Upper lobe of right lung (tissue), 1 donor: ENCODE results near the gene WIPF1. TPM values are rescaled to one million over a fixed set of nuclear protein-coding genes. Genes with fewer than 3 reads are reported as not detected.

Source experiments
- ATAC-seq: fragments of 200-7000 bp; cut with Tn5 transposase; one replicate; pipeline ENCODE4 v1.9.1; 2020; ENCODE audit warnings: mild to moderate bottlenecking, moderate library complexity
- DNase-seq: peaks from one replicate; pipeline ENCODE4 v3.0.0-alpha.2; 2020
- H3K27ac ChIP-seq: fragments of 200-600 bp; one replicate; pipeline ENCODE4 v1.8.0; 2022
- H3K27me3 ChIP-seq: fragments of 200-600 bp; one replicate; pipeline ENCODE4 v1.8.0; 2022; ENCODE audit warnings: mild to moderate bottlenecking
- H3K36me3 ChIP-seq: fragments of 200-600 bp; one replicate; pipeline ENCODE4 v1.8.0; 2022
- H3K4me1 ChIP-seq: fragments of 200-600 bp; one replicate; pipeline ENCODE4 v1.8.0; 2022
- H3K4me3 ChIP-seq: fragments of 200-600 bp; one replicate; pipeline ENCODE4 v1.8.0; 2022; ENCODE audit warnings: mild to moderate bottlenecking
- H3K9me3 ChIP-seq: fragments of 200-600 bp; one replicate; pipeline ENCODE4 v1.8.0; 2022
- CTCF ChIP-seq: fragments of 200-600 bp; IDR thresholded peaks from one replicate; pipeline ENCODE4 v1.8.0; 2022; ENCODE audit warnings: antibody characterized with exemption
- intact Hi-C: fragments of 100-400 bp; cut with DNase I; formaldehyde crosslinking; loops from one replicate; pipeline ENCODE4 v1.11.0; 2022
- total RNA-seq: library from RNA; stranded (reverse); fragmentation: NEBNext Ultra II Directional; extraction: Animal tissue kit (Norgen Biotek cat#: 25700); gene quantifications from one replicate; pipeline ENCODE4 v1.2.1, GENCODE V29; 2021
- donor health status: DM: no; HTN: yes; CAD: no; lungs with severe emphysema.

WIPF1 gene
- total RNA-seq, 1 donor from 2014 or later = 71.5 TPM

- Histone ChIP-seq H3K4me3 (no peak overlapping the region), H3K36me3 (peaks cover 12% of the 10 kb centered on the region), H3K4me1 (peaks cover 7% of the 10 kb centered on the region), H3K9me3 (no peaks in the 10 kb centered on the region), H3K27ac (no peak overlapping the region), H3K27me3 (no peaks in the 10 kb centered on the region)
- intact Hi-C loops = no loop called here
- no peak for DNase-seq
- no peak for ATAC-seq
- TF ChIP-seq CTCF = no peak
These were observed 29.6 kb upstream of the WIPF1 start for GRCh38 chr2:174627216-174627615.

- no peaks in the 10 kb centered on the region for H3K9me3 ChIP-seq
- ATAC-seq (no peak), DNase-seq (no peak)
- no peaks in the 10 kb centered on the region for H3K27me3 ChIP-seq
- intact Hi-C loops = no loop called here
- peaks cover 12% of the 10 kb centered on the region for H3K36me3 ChIP-seq
- no peak overlapping the region for H3K4me3 ChIP-seq
- no peaks in the 10 kb centered on the region for H3K4me1 ChIP-seq
- no peak overlapping the region for H3K27ac ChIP-seq
- TF ChIP-seq CTCF = no peak
These were observed 27.4 kb upstream of the WIPF1 start for GRCh38 chr2:174624895-174625430.

GRCh38 chr2:174623690-174624089, 26.1 kb upstream of the WIPF1 start:
- DNase-seq (no peak), ATAC-seq (no peak)
- no peak overlapping the region for H3K27ac ChIP-seq
- TF ChIP-seq CTCF = no peak
- no peaks in the 10 kb centered on the region for H3K9me3 ChIP-seq
- no peak overlapping the region for H3K4me3 ChIP-seq
- intact Hi-C loops = no loop called here
- H3K27me3 ChIP-seq = no peaks in the 10 kb centered on the region
- peaks cover 8% of the 10 kb centered on the region for H3K36me3 ChIP-seq
- no peaks in the 10 kb centered on the region for H3K4me1 ChIP-seq

DNA sequence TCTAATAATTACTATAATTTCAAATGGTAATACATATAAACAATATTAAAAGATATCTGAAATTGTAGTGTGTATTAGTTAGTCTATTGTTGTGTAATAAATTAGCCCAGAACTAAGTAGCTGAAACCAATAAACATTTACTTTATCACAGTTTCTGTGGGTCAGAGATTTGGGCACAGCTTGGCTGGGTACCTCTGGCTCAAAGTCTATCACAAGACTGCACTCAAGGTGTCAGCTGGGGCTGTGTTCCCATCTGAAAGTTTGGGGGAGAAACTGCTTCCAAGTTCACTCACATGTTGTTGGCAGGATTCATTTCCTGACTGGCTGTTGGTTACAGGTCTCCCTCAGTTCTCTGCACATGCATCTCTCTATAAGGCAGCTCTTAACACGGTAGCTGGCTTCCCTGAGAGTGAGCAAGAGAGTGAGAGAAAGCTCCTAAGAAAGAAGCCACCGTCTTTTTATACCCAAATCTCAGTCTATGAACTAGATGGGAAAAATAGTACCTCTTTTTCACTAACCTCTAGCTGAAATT, 25.6 kb upstream of the WIPF1 start:
- ATAC-seq (no peak), DNase-seq (no peak)
- Histone ChIP-seq H3K4me3 (no peak overlapping the region), H3K27me3 (no peaks in the 10 kb centered on the region), H3K9me3 (no peaks in the 10 kb centered on the region), H3K36me3 (peaks cover 8% of the 10 kb centered on the region), H3K4me1 (no peaks in the 10 kb centered on the region), H3K27ac (no peak overlapping the region)
- intact Hi-C loops = no loop called here
- TF ChIP-seq CTCF = no peak

GRCh38 chr2:174621323-174621722, 23.7 kb upstream of the WIPF1 start:
- no peak overlapping the region for H3K4me3 ChIP-seq
- no peak for TF ChIP-seq CTCF
- no peaks in the 10 kb centered on the region for H3K27me3 ChIP-seq
- ATAC-seq = peak; percentile 24
- no peak overlapping the region for H3K27ac ChIP-seq
- no peak for DNase-seq
- intact Hi-C loops = no loop called here
- peaks cover 8% of the 10 kb centered on the region for H3K36me3 ChIP-seq
- no peaks in the 10 kb centered on the region for H3K4me1 ChIP-seq
- no peaks in the 10 kb centered on the region for H3K9me3 ChIP-seq

- ATAC-seq = no peak
- DNase-seq = no peak
- TF ChIP-seq CTCF = no peak
- Histone ChIP-seq H3K36me3 (peaks cover 2% of the 10 kb centered on the region), H3K27me3 (no peaks in the 10 kb centered on the region), H3K27ac (no peak overlapping the region), H3K9me3 (no peaks in the 10 kb centered on the region), H3K4me1 (peaks cover 20% of the 10 kb centered on the region), H3K4me3 (no peak overlapping the region)
- intact Hi-C loops = no loop called here
These were observed 20.6 kb upstream of the WIPF1 start for GRCh38 chr2:174618179-174618578.
